HG02798 (cell line): ENCODE results near the gene MAB21L3.

Experiments
- ATAC-seq: cut with Tn5 transposase; IDR thresholded peaks from one replicate; pipeline ENCODE4 v1.9.1; 2021; ENCODE audit warnings: mild to moderate bottlenecking; ENCODE audit not compliant: unreplicated experiment, poor library complexity

Gene MAB21L3

DNA sequence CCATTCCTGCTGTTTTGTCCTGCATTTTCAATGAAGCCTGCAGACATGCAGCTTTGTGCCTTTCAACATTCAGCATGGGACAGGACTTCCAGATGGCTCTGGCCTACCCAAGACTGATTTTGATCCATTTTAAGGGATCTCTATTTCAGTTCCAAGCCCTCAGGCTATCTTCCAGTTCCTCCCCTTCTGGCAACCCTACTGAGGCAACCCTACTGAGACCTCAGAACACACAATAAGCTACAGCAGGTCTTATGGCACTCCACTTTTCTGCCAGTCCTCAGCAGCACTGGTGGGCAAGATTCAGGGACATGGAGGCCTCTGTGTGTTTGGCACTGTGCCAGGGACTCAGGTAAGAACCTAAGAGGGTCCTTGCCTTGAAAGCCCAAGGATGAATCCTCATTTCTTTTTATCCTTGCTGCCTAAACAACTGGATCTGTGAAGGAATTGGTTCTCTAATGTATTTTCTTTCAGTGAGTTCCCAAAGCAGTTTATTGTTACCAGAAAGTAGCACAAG is 50.7 kb downstream of the MAB21L3 start:
- ATAC-seq, result no peak

DNA sequence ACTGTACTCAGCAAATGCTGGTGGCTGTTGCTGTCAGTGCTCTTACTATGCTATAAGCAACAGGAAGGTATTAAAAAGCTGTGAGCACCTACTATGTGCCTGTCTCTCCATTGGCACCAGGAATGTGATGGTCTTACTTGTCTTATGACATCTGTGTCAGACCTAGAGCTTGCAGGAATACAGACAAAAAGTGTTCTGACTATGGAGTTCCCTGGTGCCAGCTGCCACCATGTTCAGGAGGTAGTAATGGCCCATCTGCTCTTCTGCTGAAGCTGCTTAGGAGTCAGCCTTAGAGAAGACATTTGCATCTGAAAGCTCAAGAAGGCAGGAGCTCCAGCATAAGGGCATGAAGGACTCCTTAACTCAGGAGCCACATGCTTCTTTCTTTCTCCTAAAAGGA is 52.3 kb downstream of the MAB21L3 start:
- no peak for ATAC-seq

DNA sequence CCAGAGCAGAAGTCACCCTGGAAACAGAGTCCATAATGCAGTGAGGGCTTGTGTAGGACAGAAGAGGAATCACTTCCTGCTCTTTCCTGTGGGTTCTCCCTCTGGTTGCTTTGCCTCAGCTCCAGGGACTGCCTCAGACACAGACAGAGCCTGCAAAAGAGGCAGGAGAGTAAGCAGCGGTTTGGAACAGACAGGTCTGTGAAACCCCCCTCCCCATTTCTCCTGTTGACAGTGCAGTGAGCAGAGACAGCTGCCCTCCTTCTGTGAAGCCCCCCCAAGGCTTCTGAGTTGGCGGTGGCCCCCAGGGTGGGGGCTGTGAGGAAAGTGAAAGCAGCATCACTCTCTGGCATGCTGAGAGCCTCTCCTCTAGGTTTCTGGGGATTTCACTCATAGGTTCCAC is 53.0 kb downstream of the MAB21L3 start:
- ATAC-seq, result no peak

DNA sequence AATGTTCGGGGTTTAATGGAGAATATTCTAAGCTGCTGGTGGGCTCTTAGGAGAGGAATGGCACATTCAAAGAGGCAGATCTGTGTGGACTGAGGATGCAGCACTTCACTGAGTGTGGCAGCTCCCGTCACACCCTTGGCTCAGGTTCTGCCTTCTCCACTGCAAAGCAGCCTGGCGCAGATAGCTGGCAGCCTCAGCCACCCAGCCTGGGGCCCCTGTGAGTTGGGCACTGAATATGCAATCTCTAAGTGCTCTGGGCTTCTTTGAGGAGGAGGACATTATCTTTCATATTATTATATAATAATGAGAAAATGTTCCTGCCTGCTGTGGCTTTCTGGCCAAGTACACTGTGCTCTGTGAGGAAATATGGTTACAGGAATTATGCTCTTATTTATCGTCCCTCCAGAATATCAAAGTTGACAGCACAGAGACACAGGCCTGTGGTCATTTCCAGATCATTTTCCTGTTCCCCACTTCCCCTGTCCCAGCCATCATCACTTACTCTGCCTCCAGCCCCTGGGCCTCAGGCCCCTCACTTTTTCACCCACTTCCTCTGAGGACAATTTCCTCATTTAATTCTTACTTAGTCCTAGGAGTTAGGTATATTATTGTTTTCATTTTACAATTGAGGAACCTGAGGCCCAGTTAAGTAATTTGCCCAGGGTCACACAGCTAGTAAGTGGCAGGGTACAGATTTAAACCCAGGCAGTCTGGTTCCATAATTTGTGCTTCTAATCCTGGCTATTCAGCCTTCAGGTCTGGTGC is 53.6 kb downstream of the MAB21L3 start:
- no peak for ATAC-seq

DNA sequence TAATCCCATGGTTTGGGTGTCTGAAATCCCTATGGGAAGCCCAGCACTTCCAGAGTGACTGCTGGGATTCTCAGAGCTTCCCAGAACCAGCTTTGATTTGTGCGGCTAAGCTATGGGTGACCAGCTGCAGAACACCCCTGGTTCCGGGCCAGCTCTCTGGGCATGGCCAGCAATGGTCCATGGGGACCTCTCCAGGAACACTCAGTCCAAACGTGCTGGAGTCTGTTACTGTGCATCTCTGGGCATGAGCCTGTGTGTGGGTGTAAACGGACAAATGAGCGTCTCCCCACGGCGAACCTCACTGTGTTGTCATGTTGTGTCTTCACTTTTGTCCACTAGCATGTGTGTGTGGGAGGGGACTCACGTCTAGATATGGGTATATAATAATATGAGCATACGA is 54.4 kb downstream of the MAB21L3 start:
- no peak for ATAC-seq

DNA sequence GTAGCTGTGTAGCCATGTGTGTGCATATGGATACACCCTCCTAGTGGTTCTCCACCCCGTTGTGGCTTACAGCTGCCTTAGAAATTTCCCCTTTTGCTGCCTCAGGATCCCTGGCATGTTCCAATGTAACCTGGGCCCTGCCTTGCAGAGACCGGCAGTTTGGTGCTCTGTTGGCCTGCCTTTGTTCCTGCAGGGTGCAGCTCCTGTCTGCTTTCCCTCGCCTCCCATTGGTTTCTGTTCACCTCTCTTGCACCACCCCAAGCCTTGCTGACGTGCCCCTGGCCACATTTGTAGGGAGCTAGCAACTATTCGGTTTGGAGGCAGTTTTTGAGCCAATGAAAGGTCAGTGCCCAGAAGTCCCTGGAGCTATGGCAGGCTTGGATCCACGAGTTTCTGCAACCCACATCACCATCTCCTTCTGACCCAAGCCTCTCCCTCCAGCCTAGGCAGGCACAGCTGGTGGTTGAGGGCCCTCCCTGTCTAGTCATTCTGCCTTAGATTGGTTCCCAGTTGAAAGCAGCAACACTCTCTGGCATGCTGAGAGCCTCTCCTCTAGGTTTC is 54.9 kb downstream of the MAB21L3 start:
- ATAC-seq, result no peak

DNA sequence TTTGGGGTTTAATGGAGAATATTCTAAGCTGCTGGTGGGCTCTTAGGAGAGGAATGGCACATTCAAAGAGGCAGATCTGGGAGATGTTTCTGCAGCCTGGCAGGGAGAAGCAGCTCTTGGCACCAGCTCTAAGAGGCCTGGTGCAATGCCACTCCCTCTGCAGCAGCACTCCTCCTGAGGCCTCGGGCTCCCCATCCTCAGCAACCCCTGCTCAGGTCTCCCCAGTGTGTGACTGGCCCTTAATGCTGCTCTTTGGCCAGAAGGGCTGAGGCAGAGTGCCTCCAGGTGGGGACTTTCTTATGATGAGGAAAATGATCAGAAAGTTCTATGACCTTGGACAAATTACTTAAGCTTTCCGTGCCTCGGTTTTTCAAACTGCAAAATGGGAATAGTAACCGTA is 55.5 kb downstream of the MAB21L3 start:
- ATAC-seq, result no peak

DNA sequence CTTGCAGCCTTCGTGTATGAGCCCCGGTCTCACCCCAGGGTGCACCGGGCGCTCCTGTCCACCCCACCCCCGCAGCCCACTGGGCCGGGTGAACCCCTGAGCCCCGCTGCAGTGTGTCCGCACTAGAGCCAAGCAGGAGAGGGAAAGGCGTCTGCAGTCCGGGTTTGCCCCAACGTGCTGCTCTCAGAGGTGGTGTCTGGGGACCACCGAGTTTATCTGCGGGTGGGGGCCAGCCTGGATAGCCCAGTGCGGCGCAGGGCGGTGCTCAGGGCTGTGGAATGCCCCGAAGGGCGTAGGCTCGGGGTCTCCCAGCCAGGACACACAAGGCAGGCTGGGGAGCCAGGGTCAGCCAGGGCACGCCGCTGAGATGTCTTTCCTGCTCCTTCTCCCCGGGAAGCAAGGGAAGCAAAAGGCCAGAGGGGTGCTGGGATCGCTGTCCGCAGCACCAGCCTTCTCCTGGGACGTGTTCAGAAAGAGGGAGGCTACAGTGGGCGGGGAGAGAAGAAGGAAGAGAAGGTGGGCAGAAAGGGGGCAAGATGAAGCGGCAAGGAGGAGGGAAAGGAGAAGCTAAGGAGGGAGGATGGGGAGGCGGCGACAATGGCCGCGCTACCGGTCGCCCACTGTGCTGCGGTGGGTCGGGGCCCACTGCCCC is 56.6 kb downstream of the MAB21L3 start:
- no peak for ATAC-seq

DNA sequence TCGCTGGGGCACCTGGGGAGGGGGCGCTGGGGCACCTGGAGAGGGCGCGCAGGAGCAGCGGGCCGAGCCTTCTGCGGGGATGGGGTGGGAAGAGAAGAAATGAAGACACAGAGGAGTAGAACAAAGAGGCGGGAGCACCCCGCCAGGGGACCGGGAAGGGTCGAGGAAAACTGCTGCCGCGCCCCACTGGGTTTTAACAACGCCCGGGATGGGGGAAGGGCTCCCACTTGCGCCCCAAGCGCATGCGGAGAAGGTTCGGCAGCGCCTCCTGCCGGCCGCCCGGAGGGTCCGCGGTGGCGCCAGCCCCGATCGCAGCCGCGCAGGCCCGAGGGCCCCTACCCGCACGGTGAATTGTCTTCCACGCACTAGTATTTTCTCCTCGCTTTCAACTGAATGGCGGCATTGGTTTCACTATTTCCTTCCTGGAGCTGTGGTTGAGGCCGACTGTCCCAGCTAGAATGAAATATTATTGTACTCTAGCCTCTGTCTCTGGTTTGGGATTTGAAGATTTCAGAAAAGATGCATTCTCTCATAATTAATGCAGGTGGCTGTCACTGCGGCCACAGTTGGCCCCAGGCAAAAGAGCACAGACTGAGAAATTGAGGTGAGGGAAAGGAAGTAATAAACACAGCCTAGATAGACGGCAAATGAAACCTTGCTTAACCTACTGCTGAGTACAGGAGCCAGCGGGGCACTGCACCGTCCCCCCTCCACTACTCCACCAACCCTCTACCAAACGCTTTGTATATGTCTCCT is 57.3 kb downstream of the MAB21L3 start:
- ATAC-seq, result peak; percentile 93

DNA sequence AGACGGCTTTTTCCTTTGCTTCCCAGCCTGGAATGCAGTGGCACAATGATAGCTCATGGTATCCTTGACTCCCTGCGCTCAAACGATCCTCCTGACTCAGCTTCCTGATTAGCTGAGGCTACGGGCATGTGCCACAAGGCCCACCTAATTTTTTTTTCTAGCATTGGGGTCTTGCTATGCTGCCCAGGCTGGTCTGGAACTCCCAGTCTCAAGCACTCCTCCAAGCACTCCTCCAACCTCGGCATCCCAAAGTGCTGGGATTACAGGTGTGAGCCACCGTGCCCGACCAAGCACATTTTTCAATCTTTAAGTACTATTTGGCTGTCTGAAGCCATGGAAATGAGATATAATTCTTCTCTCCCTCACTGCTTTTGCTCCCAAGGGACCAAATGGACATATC is 58.7 kb downstream of the MAB21L3 start:
- ATAC-seq, result no peak

DNA sequence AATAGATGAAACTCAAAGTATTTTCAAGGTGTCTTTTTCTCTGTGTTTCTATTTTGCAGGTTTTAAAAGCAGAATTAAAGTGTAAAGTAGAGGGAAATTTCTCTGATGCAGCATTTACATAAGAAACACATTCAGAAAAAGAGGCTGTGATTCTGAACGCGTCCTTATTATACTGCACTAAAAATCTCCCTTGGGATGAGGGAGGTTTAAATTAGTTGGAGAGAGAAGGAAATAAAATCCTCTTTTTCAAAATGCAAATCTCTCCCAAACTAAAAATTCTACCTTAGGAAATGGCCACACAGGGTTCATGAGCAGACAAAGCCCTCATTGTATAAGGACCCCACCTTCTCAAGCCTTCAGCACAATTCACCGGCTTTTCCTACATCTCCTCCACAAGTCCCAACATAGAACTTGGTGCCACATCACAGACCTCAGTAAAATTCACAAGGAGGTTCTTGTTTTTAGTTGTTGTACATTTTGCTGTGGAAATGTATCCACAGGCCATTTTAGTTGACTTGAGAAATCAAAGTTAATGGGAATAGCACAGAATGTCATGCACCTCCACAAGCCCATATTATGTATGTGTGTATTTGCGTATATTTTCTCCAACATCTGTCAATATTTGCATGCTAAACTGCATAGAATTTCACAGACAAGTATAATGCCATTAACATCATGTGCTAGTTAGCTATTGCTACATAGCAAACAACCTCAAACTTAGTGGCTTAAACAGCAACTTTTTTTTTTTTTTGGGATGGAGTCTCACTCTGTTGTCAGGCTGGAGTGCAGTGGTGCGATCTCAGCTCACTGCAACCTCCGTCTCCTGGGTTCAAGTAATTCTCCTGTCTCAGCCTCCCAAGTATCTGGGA is 59.8 kb downstream of the MAB21L3 start:
- ATAC-seq, result no peak

DNA sequence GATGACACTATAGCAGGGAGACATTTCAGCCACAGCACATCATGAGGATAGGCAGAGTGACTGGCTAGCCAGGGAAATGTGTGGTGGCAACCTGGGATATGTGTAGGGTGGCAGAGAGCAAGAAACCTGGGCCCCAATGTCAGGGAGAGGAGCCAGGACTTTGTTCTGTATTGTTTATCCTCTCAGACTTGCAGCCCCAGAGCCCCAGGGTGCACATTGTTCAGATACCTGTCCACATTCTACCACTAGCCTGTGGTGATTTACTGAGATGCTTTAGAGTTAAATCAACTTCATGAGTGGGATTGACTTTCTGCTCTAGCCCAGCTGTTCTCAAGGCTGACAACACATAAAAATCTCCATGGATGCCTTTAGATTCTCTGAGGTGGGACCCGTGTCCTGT is 61.5 kb downstream of the MAB21L3 start:
- no peak for ATAC-seq

DNA sequence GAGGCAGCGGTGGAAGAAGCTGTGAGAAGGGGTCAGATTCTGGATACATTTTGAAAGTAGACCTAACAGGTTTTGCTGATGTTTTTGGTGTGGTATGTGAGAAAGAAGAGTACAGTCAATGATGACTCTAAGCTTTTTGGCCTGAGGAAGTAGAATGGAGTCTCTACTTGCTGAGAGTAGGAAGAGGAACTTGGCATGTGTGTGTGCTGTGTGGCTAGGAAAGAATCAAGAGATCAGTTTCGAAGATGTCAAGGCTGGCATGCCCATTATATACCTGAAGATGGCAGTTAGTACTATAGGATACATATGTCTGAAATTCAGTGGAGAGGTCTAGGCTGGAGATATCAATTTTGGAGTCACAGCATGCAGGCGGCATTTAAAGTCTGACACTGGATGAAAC is 64.4 kb downstream of the MAB21L3 start:
- ATAC-seq, result no peak

DNA sequence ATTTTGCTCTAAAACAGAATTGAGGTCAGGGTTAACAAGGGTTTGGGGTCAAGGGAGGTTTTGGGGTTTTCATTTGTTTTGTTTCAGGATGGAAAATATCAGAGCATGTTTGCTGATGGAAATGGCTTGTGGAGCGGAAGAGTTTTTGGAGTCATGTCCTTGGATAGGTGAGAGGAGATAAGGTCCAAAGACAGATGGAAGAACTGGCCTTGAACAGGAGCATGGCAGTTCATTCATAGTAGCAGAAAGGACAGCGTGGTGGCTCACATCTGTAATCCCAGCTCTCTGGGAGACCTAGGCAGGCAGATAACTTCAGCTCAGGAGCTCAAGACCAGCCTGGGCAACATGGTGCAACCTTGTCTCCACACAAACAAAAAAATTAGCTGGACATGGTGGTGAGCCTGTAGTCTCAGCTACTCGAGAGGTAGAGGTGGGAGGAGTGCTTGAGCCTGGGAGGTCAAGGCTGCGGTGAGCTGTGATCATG is 65.1 kb downstream of the MAB21L3 start:
- no peak for ATAC-seq

DNA sequence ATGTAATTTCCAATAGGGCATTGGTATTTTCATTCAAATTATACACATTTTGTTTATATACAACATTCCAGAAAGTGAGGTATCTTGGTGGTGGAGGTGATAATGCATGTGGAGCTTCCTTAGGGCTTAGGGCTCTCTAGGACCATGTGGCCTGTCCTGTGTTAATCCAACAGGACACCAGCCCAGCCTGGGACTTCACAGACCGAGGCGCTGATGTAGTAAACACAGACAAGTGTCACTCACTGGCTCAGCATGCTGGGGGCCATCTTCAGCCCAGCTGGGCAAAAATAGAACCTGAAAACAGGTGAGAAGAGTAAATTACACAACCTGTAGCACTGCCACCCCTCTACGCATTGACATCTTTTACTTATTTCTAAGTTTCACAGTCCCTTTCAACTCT is 66.7 kb downstream of the MAB21L3 start:
- no peak for ATAC-seq

DNA sequence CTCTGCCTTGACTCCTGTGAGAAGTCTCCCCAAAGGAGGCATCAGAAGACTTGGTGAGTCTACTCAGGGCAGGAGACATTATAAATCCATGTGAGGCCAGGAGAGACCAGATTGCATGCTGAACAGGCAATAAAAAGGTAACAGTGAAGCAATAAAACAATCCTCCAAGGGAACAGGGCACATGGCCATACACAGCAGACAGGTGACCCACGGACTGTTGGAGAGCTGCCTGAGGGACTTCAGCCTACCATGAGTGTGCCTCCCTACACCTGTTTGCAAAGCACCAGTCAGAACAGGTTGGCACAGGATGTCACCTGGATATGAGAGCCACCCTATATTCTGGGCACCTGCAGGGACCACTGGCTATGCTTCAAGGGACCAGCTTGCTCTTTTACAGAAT is 67.6 kb downstream of the MAB21L3 start:
- no peak for ATAC-seq

DNA sequence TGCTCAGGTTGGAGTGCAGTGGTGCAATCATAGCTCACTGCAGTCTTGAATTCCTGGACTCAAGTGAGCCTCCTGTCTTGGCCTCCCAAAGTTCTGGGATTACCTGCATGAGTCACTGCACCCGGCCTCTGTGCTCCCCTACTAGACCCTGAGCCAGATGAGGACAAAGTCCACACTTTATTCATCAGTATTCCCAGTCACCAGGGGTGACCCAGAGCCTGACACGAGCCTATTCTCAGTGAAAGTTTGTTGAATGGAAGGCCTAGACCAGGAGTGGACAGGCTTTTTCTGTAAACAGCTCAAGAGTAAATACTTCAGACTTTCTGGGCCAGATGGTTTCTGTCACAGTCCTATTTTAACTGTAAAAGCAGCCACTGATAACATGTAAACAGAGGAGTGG is 68.2 kb downstream of the MAB21L3 start:
- ATAC-seq, result no peak

DNA sequence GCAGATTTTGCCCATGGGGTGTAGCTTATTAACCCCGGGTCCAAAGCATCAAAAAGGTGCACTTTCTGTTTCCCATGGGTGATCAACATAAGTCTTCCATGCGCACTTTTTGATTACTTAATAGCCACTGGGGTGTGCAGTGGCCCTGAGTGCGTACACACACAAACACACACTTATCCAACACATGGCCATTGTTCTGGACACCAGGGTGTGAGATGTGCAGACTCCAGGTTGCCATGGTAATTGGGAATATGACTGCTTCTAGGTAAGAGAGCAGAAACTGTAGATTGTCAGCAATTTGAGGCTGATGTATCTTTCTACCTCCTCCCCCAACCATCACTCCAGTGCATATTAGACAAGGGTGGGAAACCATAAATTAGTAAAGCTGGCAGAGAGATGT is 68.8 kb downstream of the MAB21L3 start:
- no peak for ATAC-seq

DNA sequence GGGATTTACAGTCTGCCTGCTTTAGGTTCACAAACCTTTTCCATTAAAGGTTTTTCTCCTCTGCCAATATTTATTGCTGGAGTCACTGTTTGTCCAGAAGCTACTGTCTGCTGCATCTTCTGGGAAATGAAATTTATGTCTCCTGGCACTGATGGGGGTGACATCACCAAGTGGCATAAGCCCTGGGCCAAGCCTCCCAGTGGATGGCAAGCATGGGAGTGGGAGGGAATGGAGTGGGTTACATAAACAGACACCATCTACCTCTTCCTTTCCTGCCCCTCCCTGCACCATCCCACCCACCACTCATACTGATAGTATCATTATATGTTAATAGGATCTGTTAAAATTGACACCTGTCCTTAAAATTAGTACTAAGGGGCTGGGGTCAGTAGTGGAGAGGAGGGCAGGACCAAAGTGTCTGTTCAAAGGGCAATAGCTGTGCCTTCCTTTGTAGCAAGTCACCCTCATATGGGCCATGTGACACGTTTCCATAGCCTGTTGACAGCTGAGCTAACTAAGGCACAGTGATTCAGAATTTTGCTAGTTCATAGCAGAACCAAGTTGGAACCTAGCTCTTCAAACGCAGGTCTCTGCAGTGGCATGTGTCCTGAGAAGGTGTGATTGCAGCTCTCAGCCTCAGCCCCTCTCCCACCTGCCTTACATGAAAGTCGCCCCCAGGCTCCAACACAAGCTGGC is 71.0 kb downstream of the MAB21L3 start:
- no peak for ATAC-seq
